Measurements from ENCODE around the gene TIAM1.

TIAM1 gene

DNA sequence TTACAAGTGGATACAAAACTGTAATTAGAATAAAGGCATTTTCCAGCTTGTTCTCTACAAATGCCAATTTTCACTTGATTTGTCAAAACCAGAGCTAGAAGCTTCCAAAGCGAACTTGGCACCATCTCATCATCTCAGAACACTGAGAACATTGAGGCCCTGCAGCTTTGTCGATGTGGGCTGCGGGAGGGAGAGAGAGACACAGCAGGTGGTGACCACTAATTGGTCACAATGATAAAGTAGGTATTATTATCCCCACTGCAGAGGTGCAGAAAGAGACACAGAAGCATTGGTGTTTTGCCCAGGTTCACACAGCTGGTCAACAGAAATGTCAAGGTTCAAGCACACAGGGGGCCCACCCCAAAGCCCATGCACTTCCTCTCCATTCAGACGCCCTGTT lies 233.6 kb downstream of the TIAM1 start:
- no peak for DNase-seq (ENCODE audit: low spot score)
- Histone ChIP-seq H3K27ac (no peak overlapping the region), H3K4me3 (no peak overlapping the region)
- no peak for TF ChIP-seq CTCF (IDR thresholded peaks at IDR 0.05)

DNA sequence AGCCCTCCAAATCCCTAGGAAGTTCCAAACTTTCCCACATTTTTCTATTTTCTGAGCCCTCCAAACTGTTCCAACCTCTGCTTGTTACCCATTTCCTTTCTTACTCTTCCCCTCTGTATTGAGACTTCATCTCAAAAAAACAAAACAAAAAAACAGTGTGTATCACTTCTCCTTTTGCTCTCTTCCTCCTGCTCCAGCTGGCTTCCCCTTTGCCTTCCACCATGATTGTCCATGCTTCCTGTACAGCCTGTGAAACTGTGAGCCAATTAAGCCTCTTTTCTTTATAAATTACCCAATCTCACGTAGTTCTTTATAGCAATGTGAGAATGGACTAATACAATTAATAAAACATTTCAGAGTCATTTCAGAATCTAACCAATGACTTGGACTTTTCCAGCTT lies 236.2 kb downstream of the TIAM1 start:
- Histone ChIP-seq H3K27ac (no peak overlapping the region), H3K4me3 (no peak overlapping the region)
- no peak for DNase-seq (ENCODE audit: low spot score)
- TF ChIP-seq CTCF (IDR thresholded peaks at IDR 0.05) = no peak

DNA sequence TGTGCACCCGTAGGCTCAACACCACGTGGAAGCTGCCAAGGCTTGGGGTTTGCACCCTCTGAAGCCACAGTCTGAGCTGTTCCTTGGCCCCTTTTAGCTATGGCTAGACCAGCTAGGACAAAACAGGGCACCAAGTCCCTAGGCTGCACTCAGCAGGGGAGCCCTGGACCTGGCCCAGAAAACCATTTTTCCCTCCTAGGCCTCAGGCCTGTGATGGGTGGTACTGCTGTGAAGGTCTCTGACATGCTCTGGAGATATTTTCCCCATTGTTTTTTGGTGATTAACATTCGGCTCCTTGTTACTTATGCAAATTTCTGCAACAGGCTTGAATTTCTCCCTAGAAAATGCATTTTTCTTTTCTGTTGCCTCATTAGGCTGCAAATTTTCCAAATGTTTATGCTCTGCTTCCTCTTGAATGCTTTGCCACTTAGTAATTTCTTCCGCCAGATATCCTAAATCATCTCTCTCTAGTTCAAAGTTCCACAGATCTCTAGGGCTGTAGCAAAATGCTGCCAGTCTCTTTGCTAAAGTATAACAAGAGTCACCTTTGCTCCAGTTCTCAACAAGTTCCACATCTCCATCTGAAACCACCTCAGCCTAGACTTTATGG lies 236.8 kb downstream of the TIAM1 start:
- no peak for DNase-seq (ENCODE audit: low spot score)
- no peak overlapping the region for H3K4me3 ChIP-seq
- peak overlapping the region in 1 of 2 donors; percentile 53 for H3K27ac ChIP-seq
- no peak for TF ChIP-seq CTCF (IDR thresholded peaks at IDR 0.05)

- DNase-seq (ENCODE audit: low spot score) = no peak
- Histone ChIP-seq H3K27ac (no peak overlapping the region), H3K4me3 (no peak overlapping the region)
- no peak for TF ChIP-seq CTCF (IDR thresholded peaks at IDR 0.05)
These were observed 240.3 kb downstream of the TIAM1 start for GRCh38 chr21:31103571-31104265.

DNA sequence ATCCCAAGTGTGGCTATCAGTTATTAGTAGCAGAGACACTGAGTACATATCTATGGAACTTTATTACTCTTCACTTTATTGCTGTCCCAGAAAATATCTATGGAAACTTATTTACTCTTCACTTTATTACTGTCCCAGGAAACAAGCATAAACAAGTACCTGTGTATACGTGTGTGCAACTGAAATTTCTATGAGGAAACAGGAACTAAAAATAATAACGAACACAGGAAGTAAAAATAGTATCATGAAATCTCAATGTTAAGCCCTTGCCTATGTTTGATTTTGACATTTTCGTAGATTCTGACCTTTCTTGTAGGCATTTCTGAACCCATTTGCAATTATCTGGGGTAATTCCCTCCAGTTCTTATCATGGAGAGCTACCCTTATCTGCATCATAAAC lies 240.9 kb downstream of the TIAM1 start:
- Histone ChIP-seq H3K27ac (no peak overlapping the region), H3K4me3 (no peak overlapping the region)
- TF ChIP-seq CTCF (IDR thresholded peaks at IDR 0.05) = no peak
- DNase-seq (ENCODE audit: low spot score) = no peak

GRCh38 chr21:31099122-31099521 lies 244.9 kb downstream of the TIAM1 start:
- no peak for TF ChIP-seq CTCF (IDR thresholded peaks at IDR 0.05)
- Histone ChIP-seq H3K4me3 (no peak overlapping the region), H3K27ac (no peak overlapping the region)
- no peak for DNase-seq (ENCODE audit: low spot score)

GRCh38 chr21:31098576-31099005 lies 245.5 kb downstream of the TIAM1 start:
- peak; percentile 56 for TF ChIP-seq CTCF (IDR thresholded peaks at IDR 0.05)
- Histone ChIP-seq H3K4me3 (no peak overlapping the region), H3K27ac (no peak overlapping the region)
- no peak for DNase-seq (ENCODE audit: low spot score)
